Calu3 (cell line): ENCODE results near the gene SLC8A1. TPM values are rescaled to one million over a fixed set of nuclear protein-coding genes. Genes with fewer than 3 reads are reported as not detected.

Experiments
- BruUV-seq: library from RNA; stranded (reverse); fragments of 400-500 nt; replicated peaks from 2 replicates; lab custom pipeline; 2021; lab: Mats Ljungman, UMichigan
- CTCF ChIA-PET: fragments of 300-600 bp; sonication (Branson Sonifier 250); formaldehyde crosslinking; loops from one replicate; lab custom pipeline; 2022; ENCODE audit warnings: antibody characterized with exemption; lab: Charles Lee
- DNase-seq: peaks from one replicate; pipeline ENCODE4 v3.0.0; 2022
- H3K27ac Mint-ChIP-seq: one replicate; pipeline ENCODE4 v1.8.0; 2022; ENCODE audit warnings: mixed read lengths; ENCODE audit not compliant: unreplicated experiment
- H3K27me3 Mint-ChIP-seq: one replicate; pipeline ENCODE4 v1.8.0; 2022; ENCODE audit warnings: mixed read lengths; ENCODE audit not compliant: unreplicated experiment
- H3K36me3 Mint-ChIP-seq: one replicate; pipeline ENCODE4 v1.8.0; 2022; ENCODE audit warnings: mild to moderate bottlenecking, moderate library complexity, mixed read lengths; ENCODE audit not compliant: insufficient read depth, unreplicated experiment
- H3K4me1 Mint-ChIP-seq: one replicate; pipeline ENCODE4 v1.8.0; 2022; ENCODE audit warnings: mild to moderate bottlenecking, low read depth, mixed read lengths; ENCODE audit not compliant: unreplicated experiment
- H3K4me3 Mint-ChIP-seq: one replicate; pipeline ENCODE4 v1.8.0; 2022; ENCODE audit warnings: mild to moderate bottlenecking, low read depth, moderate library complexity, mixed read lengths; ENCODE audit not compliant: unreplicated experiment
- H3K9me3 Mint-ChIP-seq: one replicate; pipeline ENCODE4 v1.8.0; 2022; ENCODE audit warnings: low read depth, mixed read lengths; ENCODE audit not compliant: unreplicated experiment
- intact Hi-C: fragments of 100-400 bp; cut with micrococcal nuclease; formaldehyde crosslinking; loops from one replicate; pipeline ENCODE4 v1.10.0; 2022; ENCODE audit not compliant: unreplicated experiment
- total RNA-seq: library from RNA; stranded (reverse); gene quantifications from 2 replicates; pipeline ENCODE4 v1.2.3, GENCODE V29; 2022
- TF ChIP-seq, protein P1 (sequence below): fragments of 200-600 bp; IDR thresholded peaks from one replicate; pipeline ENCODE4 v1.8.0; 2022; ENCODE audit warnings: antibody characterized with exemption; ENCODE audit not compliant: unreplicated experiment

SLC8A1 gene
- total RNA-seq, 1 experiment from 2014 or later: 0.05 TPM

DNA sequence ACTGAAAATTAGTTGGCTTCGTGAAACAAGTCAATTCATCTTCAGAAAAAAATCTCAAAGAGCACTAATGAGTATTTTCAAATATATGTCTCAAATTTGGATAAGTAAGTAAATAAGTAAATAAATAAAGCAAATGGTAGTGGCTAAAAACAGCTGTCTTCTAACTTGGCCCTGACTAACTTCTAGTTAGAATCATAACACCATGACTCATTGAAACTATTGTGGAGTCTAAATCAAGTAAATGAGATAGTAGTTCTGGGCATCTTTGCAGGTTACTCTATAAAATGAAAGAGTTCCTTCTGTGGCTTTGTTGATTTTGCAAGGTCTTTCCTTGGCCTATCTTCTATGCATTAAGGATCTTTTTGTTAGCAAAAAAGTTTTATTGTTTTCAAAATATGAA, 110.7 kb downstream of the SLC8A1 start:
- intact Hi-C loops: no loop called here
- Mint-ChIP-seq H3K4me3 (no peak overlapping the region), H3K36me3 (no peaks in the 10 kb centered on the region), H3K27me3 (no peaks in the 10 kb centered on the region), H3K4me1 (no peaks in the 10 kb centered on the region), H3K27ac (no peak overlapping the region), H3K9me3 (no peaks in the 10 kb centered on the region)
- TF ChIP-seq, protein P1, sequence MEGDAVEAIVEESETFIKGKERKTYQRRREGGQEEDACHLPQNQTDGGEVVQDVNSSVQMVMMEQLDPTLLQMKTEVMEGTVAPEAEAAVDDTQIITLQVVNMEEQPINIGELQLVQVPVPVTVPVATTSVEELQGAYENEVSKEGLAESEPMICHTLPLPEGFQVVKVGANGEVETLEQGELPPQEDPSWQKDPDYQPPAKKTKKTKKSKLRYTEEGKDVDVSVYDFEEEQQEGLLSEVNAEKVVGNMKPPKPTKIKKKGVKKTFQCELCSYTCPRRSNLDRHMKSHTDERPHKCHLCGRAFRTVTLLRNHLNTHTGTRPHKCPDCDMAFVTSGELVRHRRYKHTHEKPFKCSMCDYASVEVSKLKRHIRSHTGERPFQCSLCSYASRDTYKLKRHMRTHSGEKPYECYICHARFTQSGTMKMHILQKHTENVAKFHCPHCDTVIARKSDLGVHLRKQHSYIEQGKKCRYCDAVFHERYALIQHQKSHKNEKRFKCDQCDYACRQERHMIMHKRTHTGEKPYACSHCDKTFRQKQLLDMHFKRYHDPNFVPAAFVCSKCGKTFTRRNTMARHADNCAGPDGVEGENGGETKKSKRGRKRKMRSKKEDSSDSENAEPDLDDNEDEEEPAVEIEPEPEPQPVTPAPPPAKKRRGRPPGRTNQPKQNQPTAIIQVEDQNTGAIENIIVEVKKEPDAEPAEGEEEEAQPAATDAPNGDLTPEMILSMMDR: no peak
- CTCF ChIA-PET: no interaction called here
- DNase-seq: no peak
- no TSS peak for BruUV-seq

DNA sequence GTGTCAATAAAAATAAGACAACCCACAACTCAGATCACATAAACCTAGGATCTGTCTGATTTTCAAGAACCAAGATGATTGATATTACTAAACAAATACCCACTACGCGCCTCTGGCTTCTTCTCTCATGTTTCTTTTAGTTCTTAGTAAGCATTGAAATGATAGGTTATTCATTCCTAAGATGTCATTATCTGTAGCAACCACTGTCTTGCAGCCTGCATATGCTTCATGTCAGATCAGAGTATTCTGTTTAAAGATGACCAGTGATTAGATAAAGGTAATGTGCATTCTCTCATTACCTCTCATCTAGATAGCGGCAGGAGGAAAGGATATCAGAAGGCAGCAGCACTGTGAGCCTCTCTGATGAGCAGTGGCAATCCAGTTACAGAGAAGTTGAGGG, 112.9 kb downstream of the SLC8A1 start:
- CTCF ChIA-PET: no interaction called here
- no TSS peak for BruUV-seq
- H3K27me3 Mint-ChIP-seq: no peaks in the 10 kb centered on the region

DNA sequence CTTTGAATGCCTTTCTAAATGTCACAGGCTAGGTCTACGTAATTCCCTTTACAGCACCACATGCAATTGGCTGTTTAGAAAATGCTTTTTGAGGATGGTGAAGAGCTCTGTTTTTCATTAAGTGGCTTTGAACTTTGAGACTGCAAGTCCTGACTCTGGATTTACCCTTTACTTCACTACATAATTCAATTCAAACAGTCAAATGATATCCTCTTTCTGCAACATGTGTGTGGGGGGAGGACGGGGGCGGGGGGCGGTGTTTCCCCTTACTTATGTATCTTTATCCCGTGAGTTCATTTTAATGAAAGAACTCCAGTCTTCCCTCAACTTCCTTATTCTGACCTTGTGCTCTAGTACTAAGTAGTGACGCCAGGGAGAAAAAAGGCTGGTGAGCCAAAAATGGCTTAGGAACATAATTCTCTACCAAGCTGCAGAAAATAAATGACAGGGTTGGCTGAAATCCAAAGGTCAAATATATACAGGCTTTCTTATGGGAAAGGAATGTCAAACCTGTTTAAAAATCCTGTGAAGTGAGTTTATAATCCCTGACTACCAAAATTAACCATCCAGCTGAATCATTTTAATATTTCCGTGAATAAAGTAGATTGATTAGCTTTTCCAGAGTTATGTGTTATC, 119.6 kb downstream of the SLC8A1 start:
- CTCF ChIA-PET: interaction anchor here (0.6 to 0.9 kb wide), 4 partner anchors 12 to 354 kb away, joined by 3 to 4 read pairs (median 3); no protein-coding TSS in a partner anchor
- peak; percentile 33 for DNase-seq

More for the DNA sequence above, 112.9 kb downstream of the SLC8A1 start:
- Mint-ChIP-seq H3K9me3 (no peaks in the 10 kb centered on the region), H3K4me1 (no peaks in the 10 kb centered on the region), H3K36me3 (no peaks in the 10 kb centered on the region), H3K27ac (no peak overlapping the region), H3K4me3 (no peak overlapping the region)
- intact Hi-C loops: no loop called here
- no peak for DNase-seq
- TF ChIP-seq, protein P1: no peak

DNA sequence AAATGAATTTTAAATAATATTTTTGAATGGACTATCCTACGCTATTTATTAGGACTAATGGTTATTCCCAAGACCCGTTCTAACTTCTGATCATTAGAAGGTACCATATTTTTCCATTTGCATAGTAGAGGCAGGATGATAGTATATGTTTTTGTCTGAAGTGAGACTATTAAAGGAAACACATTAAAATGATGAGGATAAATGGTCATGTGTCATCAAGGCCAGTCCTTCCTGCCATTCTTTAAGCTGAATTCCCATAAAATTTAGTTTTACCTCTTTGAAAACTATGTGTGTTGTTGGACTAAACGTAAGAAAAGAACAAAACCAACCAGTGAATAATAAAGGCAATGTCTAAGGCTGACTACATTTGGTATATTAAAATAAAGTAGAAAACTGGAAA, 121.8 kb downstream of the SLC8A1 start:
- H3K4me3 Mint-ChIP-seq: no peak overlapping the region
- H3K27me3 Mint-ChIP-seq: no peaks in the 10 kb centered on the region
- H3K4me1 Mint-ChIP-seq: peaks cover 11% of the 10 kb centered on the region
- TF ChIP-seq, protein P1: no peak
- BruUV-seq: no TSS peak
- H3K27ac Mint-ChIP-seq: no peak overlapping the region
- no peaks in the 10 kb centered on the region for H3K9me3 Mint-ChIP-seq
- intact Hi-C loops: no loop called here
- CTCF ChIA-PET: no interaction called here
- no peaks in the 10 kb centered on the region for H3K36me3 Mint-ChIP-seq
- no peak for DNase-seq

More for the DNA sequence above, 119.6 kb downstream of the SLC8A1 start:
- H3K9me3 Mint-ChIP-seq: no peaks in the 10 kb centered on the region
- TF ChIP-seq, protein P1: no peak
- H3K4me3 Mint-ChIP-seq: no peak overlapping the region
- no TSS peak for BruUV-seq
- H3K27ac Mint-ChIP-seq: peak overlapping the region; percentile 61
- intact Hi-C loops: no loop called here
- no peaks in the 10 kb centered on the region for H3K36me3 Mint-ChIP-seq
- H3K27me3 Mint-ChIP-seq: no peaks in the 10 kb centered on the region
- peaks cover 11% of the 10 kb centered on the region for H3K4me1 Mint-ChIP-seq
